Activated naive CD4-positive, alpha-beta T cell treated with anti-CD3 and anti-CD28 coated beads, Interleukin-2, amount 50 U/mL, for 24 hours (primary cell): ENCODE data around the gene GAS6.
"Not testable (repeated sequence)": the region's sequence is repeated elsewhere in the genome, so short reads cannot be mapped to it uniquely, and the experiment has no call there.

Experiments used
- H3K27ac Mint-ChIP-seq: one replicate; pipeline ENCODE4 v1.8.0; 2021; ENCODE audit warnings: mild to moderate bottlenecking, mixed read lengths
- H3K27me3 Mint-ChIP-seq: one replicate; pipeline ENCODE4 v1.8.0; 2021; ENCODE audit warnings: mixed read lengths
- H3K36me3 Mint-ChIP-seq: one replicate; pipeline ENCODE4 v1.8.0; 2021; ENCODE audit warnings: mixed read lengths
- H3K4me1 Mint-ChIP-seq: one replicate; pipeline ENCODE4 v1.8.0; 2021; ENCODE audit warnings: mixed read lengths
- H3K4me3 Mint-ChIP-seq: one replicate; pipeline ENCODE4 v1.8.0; 2021; ENCODE audit warnings: mild to moderate bottlenecking, mixed read lengths
- H3K9me3 Mint-ChIP-seq: one replicate; pipeline ENCODE4 v1.8.0; 2021; ENCODE audit warnings: mixed read lengths

The GAS6 gene

DNA sequence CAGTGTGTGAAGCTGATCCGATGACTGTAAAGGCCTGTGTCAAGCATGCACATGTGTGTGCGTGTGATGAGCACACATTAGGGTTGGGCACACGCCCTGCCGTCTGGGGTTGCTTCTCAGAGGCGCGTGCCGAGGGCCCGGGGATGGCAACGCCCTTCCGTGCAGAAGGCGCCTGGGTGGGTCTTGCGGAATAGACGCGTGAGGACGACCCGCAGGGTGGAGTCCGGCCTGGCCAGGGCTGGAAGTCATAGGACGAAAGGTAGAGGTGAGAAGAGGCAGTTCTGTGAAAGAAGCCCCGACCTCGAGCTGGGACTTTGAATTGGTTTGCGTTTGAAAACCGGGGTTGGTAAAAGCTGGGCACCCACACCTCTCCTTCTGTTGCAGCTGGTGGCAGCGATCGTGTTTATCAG, 69.1 kb downstream of the GAS6 start:
- no peaks in the 10 kb centered on the region for H3K36me3 Mint-ChIP-seq
- no peak overlapping the region for H3K4me3 Mint-ChIP-seq
- H3K27ac Mint-ChIP-seq: no peak overlapping the region
- no peaks in the 10 kb centered on the region for H3K4me1 Mint-ChIP-seq
- H3K9me3 Mint-ChIP-seq: no peaks in the 10 kb centered on the region
- no peaks in the 10 kb centered on the region for H3K27me3 Mint-ChIP-seq

DNA sequence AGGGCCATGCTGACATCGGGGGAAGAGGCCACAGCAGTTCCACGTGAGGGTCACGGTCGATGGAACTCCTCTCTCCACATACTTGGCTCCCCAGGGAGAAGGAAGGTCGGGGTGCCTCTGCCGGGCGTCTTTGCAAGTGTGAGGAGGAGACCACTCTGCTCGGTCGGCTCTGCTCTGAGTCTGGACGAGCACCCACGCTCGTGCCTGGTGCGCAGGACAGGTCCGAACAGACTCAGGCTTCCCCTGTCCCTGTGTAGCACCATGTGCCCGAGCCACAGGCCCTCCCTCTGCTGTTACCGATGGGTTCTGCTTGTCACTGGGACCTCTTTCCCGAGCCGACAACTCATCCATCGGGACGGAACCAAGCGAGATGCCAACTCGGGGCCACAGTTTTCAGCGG, 69.8 kb downstream of the GAS6 start:
- no peaks in the 10 kb centered on the region for H3K36me3 Mint-ChIP-seq
- H3K9me3 Mint-ChIP-seq: no peaks in the 10 kb centered on the region
- no peak overlapping the region for H3K4me3 Mint-ChIP-seq
- H3K27ac Mint-ChIP-seq: no peak overlapping the region
- no peaks in the 10 kb centered on the region for H3K4me1 Mint-ChIP-seq
- H3K27me3 Mint-ChIP-seq: peaks cover 2% of the 10 kb centered on the region

DNA sequence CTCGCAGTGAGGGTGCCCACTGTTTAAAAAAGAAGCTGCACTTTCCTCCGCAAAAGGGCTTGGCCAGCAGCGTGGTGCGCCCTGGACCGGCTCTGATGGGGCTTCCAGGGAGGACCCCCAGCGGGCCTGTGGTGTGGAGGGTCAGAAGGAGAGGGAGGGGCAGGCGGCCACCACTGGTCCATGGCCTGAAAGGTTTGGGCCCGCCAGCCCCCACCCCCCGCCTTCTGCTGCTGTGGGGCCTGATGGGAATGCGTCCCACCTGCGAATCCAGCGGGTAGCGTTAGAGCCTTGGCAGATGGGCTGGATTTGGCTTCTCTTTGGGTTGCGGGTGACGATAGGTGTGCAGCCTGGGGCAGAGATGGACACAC, 70.2 kb downstream of the GAS6 start:
- Mint-ChIP-seq H3K4me1 (no peaks in the 10 kb centered on the region), H3K36me3 (no peaks in the 10 kb centered on the region)

DNA sequence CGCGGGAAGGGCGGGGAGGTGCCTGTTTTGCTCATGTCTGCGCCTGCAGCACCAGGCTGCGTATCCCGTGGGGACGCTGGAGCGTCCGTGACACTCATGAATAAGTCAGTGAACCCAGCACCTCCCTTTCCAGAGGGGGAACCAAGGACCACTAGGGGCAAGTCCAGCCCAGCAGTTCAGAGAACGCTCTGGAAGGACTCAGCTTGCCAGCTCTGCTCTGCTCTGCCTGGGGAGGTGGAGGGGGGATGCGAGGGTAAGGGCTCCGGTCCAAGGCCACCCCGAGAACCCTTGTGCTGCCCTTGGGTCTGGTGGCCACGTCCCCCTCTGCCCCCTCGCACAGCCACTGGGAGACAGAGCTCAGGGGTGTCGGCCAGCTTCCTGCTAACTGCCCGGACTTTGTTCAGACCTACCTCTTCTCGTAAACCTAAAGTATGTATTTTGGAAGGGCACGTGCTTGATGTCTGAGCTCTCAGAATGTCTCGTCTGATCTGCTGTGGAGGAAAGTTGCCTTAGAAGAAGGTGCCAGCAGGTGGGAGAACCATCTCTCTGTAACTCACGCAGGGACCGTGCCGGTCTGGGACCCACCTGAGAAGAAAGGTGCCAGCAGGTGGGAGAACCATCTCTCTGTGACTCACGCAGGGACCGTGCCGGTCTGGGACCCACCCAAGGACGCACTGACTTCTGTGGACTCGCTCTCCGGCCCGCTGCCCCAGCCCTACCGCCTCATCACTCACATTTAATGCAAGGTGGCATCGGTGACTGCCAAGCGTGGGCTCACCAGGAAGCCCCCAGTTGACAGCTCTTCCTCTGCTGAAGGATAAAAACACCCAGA, 70.8 kb downstream of the GAS6 start:
- H3K9me3 Mint-ChIP-seq: no peaks in the 10 kb centered on the region
- no peaks in the 10 kb centered on the region for H3K4me1 Mint-ChIP-seq
- H3K36me3 Mint-ChIP-seq: no peaks in the 10 kb centered on the region
- H3K4me3 Mint-ChIP-seq: no peak overlapping the region
- H3K27ac Mint-ChIP-seq: no peak overlapping the region
- H3K27me3 Mint-ChIP-seq: peaks cover 4% of the 10 kb centered on the region

More for the DNA sequence above, 70.2 kb downstream of the GAS6 start:
- Mint-ChIP-seq H3K4me3 (no peak overlapping the region), H3K9me3 (no peaks in the 10 kb centered on the region), H3K27me3 (peaks cover 4% of the 10 kb centered on the region), H3K27ac (no peak overlapping the region)

DNA sequence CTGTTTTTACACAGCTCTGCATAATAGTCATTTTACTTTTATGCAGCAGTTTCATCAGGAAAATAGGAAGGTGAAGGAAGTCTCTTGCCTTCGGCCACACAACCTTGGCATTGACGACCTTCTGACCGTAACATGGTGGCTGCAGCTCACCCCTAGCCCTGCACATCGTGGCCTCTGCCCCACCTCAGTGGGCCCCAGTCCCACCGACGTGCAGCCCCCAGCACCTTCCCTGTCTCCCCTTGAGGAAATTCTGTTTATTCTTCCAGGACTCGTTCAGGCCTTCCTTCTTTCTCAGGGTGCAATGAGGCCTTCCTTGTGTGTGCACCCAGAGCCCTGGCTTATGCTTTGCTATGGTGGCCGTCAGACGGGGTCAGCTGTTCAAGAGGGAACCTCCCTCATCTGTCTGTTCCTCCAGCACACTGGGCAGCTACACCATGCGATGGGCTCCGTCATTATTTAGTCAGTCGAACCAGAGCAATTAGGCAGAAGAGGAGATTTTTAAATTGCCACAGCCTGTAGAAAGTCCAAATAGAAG, 71.6 kb downstream of the GAS6 start:
- Mint-ChIP-seq H3K36me3 (no peaks in the 10 kb centered on the region), H3K9me3 (no peaks in the 10 kb centered on the region), H3K27ac (no peak overlapping the region), H3K4me1 (no peaks in the 10 kb centered on the region), H3K27me3 (peaks cover 4% of the 10 kb centered on the region), H3K4me3 (no peak overlapping the region)

DNA sequence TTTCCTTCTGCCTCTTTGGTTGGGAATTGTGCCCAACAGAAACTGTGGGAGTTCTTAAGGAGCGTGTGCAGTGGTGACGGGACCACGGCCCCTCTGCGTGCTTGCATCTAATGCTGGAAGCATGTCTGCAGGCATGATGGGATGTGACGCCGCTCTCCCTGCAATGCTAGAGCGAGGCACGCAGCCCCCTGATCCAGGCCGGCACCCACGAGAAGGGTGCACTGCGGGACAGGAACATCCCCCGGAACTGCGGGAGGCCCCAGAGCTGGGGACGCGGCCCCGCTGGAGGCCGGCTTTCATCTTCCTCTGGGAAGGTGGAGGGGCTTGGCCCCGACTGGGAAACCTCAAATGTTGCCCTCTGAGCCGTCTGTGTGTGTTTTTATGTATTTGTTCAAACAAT, 72.1 kb downstream of the GAS6 start:
- no peaks in the 10 kb centered on the region for H3K9me3 Mint-ChIP-seq
- no peaks in the 10 kb centered on the region for H3K4me1 Mint-ChIP-seq
- no peaks in the 10 kb centered on the region for H3K36me3 Mint-ChIP-seq
- no peak overlapping the region for H3K4me3 Mint-ChIP-seq
- no peak overlapping the region for H3K27ac Mint-ChIP-seq
- peaks cover 4% of the 10 kb centered on the region for H3K27me3 Mint-ChIP-seq

DNA sequence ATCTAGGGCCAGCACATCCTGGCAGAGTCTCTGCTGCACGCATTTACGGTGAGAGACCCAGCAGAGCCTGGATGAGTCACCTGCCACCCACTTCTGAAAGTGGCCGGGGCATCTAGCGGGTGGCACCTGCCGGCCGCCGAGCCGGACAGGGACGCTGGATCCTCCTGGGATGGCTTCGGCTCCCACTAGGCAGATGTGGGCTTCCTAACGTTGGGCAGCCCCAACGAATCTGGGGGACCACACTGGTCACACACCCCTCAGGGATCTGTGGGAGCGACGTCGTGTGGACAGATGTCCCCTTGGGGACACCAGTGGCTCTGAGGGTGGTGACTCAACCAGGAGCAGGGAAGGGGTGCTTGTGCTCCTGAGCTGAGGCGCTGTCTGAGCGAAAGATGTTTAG, 72.7 kb downstream of the GAS6 start:
- Mint-ChIP-seq H3K27ac (no peak overlapping the region), H3K27me3 (peaks cover 4% of the 10 kb centered on the region), H3K9me3 (no peaks in the 10 kb centered on the region), H3K36me3 (no peaks in the 10 kb centered on the region), H3K4me1 (no peaks in the 10 kb centered on the region), H3K4me3 (no peak overlapping the region)

DNA sequence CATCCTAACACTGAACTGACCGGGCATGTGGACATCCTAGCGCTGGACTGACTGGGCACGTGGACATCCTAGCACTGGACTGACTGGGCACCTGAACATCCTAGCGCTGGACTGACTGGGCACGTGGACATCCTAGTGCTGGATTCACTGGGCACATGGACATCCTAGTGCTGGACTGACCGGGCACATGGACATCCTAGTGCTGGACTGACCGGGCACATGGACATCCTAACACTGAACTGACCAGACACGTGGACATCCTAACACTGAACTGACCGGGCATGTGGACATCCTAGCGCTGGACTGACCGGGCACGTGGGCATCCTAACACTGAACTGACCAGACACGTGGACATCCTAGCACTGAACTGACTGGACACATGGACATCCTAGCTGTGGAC, 73.9 kb downstream of the GAS6 start:
- not testable (repeated sequence) for H3K4me1 Mint-ChIP-seq, H3K36me3 Mint-ChIP-seq, H3K27ac Mint-ChIP-seq, H3K4me3 Mint-ChIP-seq, H3K27me3 Mint-ChIP-seq, H3K9me3 Mint-ChIP-seq

DNA sequence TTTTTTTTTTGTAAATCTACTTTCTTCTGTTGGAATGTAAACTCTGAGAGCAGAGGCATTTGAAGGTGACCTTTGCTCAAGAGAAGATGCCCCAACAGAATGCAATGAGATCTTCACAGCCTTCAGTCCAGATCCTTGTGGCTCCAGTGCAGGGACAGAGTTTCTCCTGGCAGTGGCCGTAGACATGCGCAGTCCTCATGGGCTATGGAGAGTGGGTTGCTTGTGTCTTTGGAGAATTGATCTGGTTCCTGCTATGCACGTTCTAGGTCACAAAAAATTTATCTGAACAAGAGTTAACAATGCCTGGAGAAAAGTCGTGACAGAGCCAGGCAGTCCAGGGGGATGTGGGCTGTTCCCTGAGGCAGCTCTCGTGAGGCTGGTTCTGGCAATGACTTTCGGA, 74.7 kb downstream of the GAS6 start:
- peaks cover 7% of the 10 kb centered on the region for H3K27me3 Mint-ChIP-seq
- H3K36me3 Mint-ChIP-seq: no peaks in the 10 kb centered on the region
- no peaks in the 10 kb centered on the region for H3K4me1 Mint-ChIP-seq
- no peak overlapping the region for H3K27ac Mint-ChIP-seq
- H3K4me3 Mint-ChIP-seq: no peak overlapping the region
- no peaks in the 10 kb centered on the region for H3K9me3 Mint-ChIP-seq

DNA sequence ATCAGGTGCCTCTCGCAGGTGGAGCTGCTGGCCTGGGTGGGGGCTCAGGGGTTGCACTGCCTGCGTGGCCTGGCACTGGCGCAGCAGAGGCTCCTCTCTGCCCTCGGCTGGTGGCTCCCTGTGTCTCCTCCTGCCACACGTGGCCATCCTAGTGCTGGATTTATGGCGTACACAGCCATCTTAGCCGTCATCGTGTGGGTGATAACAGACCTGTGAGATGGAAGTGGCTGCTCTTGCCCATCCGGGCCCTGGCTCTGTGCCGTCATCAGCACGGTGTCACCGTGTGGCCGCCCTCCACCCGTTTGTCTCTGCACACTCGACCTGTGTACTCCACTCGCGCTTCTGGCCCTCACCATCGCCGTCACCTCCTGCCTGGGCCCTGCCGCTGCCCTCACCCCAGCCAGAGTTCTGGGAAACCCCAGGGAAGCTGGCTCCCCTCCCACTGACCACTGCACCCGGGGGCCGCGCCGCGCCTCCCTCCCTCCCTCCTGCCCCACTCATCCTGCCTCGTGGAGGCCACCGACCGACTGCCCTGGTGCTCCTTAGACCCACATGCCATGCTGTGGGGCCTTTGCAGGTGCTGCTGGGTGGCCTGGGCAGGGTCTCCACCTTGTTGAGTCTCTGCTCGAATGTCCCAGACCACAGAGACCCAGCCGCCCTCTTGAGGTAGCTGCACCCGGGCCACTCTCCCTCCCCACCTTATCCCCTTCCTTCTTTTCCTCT, 75.3 kb downstream of the GAS6 start:
- H3K9me3 Mint-ChIP-seq: no peaks in the 10 kb centered on the region
- no peaks in the 10 kb centered on the region for H3K36me3 Mint-ChIP-seq
- H3K27ac Mint-ChIP-seq: no peak overlapping the region
- H3K4me1 Mint-ChIP-seq: no peaks in the 10 kb centered on the region
- H3K4me3 Mint-ChIP-seq: no peak overlapping the region
- H3K27me3 Mint-ChIP-seq: peaks cover 7% of the 10 kb centered on the region

DNA sequence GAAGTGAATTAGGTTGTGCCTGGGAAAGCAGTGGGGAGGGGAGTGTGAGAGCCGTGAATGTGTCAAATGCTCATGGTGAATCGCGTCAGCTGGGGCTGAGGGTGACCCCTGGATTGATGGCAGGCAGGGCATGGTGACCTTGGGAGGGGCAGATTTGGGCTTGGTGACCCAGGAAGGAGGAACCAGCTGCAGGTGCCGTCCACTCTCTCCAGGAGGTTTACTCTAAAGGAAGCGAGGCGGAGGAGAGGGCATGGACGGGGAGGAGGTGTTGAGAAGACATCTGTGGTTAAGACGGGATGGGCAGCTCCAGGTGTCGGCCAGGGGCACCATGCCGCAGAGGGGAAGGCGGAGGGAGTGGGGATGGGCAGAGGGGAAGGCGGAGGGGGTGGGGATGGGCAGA, 76.2 kb downstream of the GAS6 start:
- Mint-ChIP-seq H3K4me3 (no peak overlapping the region), H3K36me3 (no peaks in the 10 kb centered on the region), H3K4me1 (no peaks in the 10 kb centered on the region), H3K27me3 (peaks cover 7% of the 10 kb centered on the region), H3K27ac (no peak overlapping the region), H3K9me3 (no peaks in the 10 kb centered on the region)

DNA sequence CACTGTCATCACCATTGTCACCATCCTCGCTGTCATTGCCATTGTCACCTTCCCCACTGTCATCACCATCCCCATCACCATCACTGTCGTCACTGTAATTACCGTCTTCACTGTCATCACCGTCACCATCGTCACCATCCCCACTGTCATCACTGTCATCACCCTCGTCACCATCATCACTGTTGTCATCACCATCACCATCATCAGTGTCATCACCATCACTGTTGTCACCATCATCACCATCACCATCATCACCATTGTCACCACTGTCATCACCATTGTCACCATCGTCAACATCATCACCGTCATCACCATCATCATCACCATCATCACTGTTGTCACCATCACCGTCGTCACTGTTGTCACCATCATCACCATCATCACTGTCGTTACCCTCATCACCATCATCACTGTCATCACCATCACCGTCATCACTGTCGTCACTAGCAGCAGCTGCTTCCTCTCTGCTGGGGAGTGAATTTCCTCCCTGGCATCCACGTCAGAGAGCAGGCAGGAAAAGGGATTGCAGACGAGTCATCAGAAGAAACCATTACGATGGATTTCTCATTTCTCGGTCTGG, 77.5 kb downstream of the GAS6 start:
- H3K36me3 Mint-ChIP-seq: no peaks in the 10 kb centered on the region
- no peak overlapping the region for H3K4me3 Mint-ChIP-seq
- no peaks in the 10 kb centered on the region for H3K4me1 Mint-ChIP-seq
- H3K9me3 Mint-ChIP-seq: no peaks in the 10 kb centered on the region
- no peak overlapping the region for H3K27ac Mint-ChIP-seq
- peaks cover 7% of the 10 kb centered on the region for H3K27me3 Mint-ChIP-seq

DNA sequence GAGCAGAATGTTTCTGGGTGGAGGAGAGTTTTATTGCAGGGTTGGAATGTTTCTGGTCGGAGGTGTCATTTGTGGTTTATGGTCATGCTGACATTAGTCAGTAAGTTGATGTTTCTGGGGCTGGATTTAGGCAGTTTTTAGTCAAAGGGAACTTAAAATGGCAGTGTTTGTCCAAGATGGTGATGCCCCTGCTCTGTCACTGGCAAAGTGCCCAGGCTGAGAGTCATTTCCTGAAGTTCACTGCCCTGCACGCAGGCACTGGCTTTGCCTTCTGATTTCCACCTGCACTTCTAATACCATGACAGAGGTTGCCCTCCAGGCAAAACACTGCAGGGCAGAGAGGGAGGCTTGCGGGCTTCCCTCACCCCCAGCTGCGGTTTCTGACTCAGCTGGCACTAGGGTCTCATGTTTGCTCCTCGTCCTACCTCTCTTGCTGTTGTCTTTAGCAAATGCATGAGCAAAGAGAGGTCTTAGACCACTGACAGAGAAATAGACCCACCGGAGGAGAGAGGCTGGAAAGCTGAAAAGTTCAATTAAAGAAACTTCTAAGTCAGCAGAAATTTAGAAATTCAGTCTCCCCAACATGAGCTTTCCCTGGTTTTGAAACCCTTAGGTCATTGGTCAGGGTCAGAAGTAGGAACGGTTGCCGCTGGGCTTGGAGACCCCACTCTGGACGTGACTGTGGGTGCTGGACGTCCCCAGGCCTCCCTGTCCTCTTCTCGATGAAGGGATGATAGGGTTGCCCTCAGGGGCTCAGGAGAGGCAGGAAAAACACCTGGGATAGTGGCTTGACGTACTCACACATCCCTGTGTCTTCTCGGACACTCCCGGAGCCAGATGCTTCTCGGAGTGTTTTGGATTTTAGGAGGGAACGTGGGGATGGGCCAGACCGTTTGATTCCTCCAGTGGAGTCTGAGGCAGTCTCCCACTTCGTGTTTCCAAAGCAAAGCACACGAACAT, 78.5 kb downstream of the GAS6 start:
- no peaks in the 10 kb centered on the region for H3K36me3 Mint-ChIP-seq
- no peaks in the 10 kb centered on the region for H3K4me1 Mint-ChIP-seq
- H3K27ac Mint-ChIP-seq: no peak overlapping the region
- H3K27me3 Mint-ChIP-seq: peaks cover 7% of the 10 kb centered on the region
- no peak overlapping the region for H3K4me3 Mint-ChIP-seq
- H3K9me3 Mint-ChIP-seq: no peaks in the 10 kb centered on the region

DNA sequence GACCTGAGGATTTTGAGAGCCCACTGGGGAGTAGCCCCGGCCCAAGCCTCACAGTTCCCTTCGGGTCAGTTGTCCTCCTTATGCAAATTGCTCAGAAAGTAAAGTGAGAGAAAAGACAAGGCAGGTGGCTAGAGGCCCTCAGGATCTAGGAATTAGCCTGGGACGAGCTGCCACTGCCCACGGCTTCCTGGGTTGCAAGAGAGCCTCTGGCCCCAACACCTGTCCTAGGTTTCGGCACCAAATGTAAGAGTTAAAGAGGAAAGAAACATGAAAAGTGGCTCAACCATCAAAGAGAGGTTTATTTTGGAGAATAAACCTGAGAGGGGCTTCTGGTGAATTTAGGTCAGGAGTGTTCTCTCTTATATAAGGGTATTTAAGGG, 79.2 kb downstream of the GAS6 start:
- Mint-ChIP-seq H3K27me3 (peaks cover 7% of the 10 kb centered on the region), H3K36me3 (no peaks in the 10 kb centered on the region), H3K9me3 (no peaks in the 10 kb centered on the region), H3K4me3 (no peak overlapping the region), H3K4me1 (no peaks in the 10 kb centered on the region), H3K27ac (no peak overlapping the region)

DNA sequence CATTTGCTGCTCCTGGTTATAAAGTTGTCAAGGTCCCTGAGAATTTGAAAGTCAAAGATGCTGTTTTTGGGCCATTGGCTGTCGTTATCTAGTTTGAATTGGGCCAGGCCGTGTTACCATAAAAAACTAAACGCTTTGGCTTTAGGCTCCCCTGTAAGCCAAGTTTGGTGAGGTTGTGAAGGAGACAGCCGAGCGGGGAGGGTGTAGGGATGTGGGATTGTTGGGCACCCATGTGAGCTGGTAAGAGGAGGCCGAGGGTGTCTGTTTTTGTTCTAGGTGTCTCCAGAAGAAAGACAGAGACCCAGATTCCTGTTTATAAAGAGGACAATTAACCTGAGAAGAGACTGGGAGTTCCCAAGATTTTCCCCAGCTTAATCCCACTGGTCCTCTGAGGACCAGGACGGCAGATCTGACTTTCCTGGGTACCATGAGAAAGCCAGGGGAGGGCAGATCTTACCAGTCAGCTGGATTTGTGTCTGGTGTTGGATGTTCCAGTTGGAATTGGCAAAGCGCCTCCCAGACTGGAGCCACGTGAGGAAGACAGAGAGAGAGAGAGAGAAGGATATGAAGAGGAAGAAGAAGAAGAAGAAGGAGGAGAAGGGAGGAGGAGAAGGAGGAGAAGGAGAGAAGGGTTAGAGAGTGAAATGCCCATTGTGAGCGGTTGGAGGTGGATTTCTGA, 79.8 kb downstream of the GAS6 start:
- no peak overlapping the region for H3K27ac Mint-ChIP-seq
- no peaks in the 10 kb centered on the region for H3K4me1 Mint-ChIP-seq
- H3K27me3 Mint-ChIP-seq: peaks cover 9% of the 10 kb centered on the region
- no peaks in the 10 kb centered on the region for H3K36me3 Mint-ChIP-seq
- H3K4me3 Mint-ChIP-seq: no peak overlapping the region
- no peaks in the 10 kb centered on the region for H3K9me3 Mint-ChIP-seq
